HepG2 (cell line): ENCODE measurements around the gene GMCL2.

ENCODE experiments used
- ARNT ChIP-seq: fragments of 450-650 bp; IDR thresholded peaks from 2 replicates; pipeline ENCODE4 v1.6.1; 2017
- CCAR2 ChIP-seq: fragments of 200-400 bp; formaldehyde crosslinking; optimal IDR thresholded peaks from 2 replicates; pipeline ENCODE3; 2018; ENCODE audit warnings: low read depth, mild to moderate bottlenecking, low read length, moderate library complexity
- CTCF ChIP-seq: sonication (generic); formaldehyde crosslinking; IDR thresholded peaks from 2 replicates; pipeline ENCODE4 v1.5.0; 2020; ENCODE audit warnings: mild to moderate bottlenecking, missing genetic modification reagents, moderate library complexity
- RNF2 ChIP-seq: fragments of 450-650 bp; conservative IDR thresholded peaks from 2 replicates; pipeline ENCODE4 v1.6.1; 2016; ENCODE audit warnings: low read depth
- UBTF ChIP-seq: sonication (generic); formaldehyde crosslinking; IDR thresholded peaks from 2 replicates; pipeline ENCODE4 v1.4.0; 2020; ENCODE audit warnings: mild to moderate bottlenecking, missing genetic modification reagents
- ZNF292 ChIP-seq: sonication (generic); formaldehyde crosslinking; IDR thresholded peaks from 2 replicates; pipeline ENCODE4 v1.8.1; 2022; ENCODE audit warnings: mild to moderate bottlenecking, low read depth, missing genetic modification reagents, borderline replicate concordance
- ZNF790 ChIP-seq: sonication (generic); formaldehyde crosslinking; IDR thresholded peaks from 2 replicates; pipeline ENCODE4 v1.8.0; 2022; ENCODE audit warnings: missing genetic modification reagents, mild to moderate bottlenecking, borderline replicate concordance

GRCh38 chr5:178210073-178210535 lies 22.9 kb upstream of the GMCL2 start:
- TF ChIP-seq ARNT (no peak), CTCF (CRISPR knock-in tag) (no peak), UBTF (CRISPR knock-in tag) (no peak), CCAR2 (no peak), ZNF790 (no peak), RNF2 (no peak), ZNF292 (CRISPR knock-in tag) (no peak)
